Measurements from ENCODE around the gene PPIP5K1.
"Not testable (repeated sequence)": the region's sequence is repeated elsewhere in the genome, so short reads cannot be mapped to it uniquely, and the experiment has no call there.

- not testable (repeated sequence) for TF ChIP-seq POLR2A (IDR thresholded peaks at IDR 0.05)
- TF ChIP-seq, protein P1, sequence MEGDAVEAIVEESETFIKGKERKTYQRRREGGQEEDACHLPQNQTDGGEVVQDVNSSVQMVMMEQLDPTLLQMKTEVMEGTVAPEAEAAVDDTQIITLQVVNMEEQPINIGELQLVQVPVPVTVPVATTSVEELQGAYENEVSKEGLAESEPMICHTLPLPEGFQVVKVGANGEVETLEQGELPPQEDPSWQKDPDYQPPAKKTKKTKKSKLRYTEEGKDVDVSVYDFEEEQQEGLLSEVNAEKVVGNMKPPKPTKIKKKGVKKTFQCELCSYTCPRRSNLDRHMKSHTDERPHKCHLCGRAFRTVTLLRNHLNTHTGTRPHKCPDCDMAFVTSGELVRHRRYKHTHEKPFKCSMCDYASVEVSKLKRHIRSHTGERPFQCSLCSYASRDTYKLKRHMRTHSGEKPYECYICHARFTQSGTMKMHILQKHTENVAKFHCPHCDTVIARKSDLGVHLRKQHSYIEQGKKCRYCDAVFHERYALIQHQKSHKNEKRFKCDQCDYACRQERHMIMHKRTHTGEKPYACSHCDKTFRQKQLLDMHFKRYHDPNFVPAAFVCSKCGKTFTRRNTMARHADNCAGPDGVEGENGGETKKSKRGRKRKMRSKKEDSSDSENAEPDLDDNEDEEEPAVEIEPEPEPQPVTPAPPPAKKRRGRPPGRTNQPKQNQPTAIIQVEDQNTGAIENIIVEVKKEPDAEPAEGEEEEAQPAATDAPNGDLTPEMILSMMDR (IDR thresholded peaks at IDR 0.05) = not testable (repeated sequence)
These were observed 15.4 kb downstream of the PPIP5K1 start for GRCh38 chr15:43574607-43575006.

All from heart left ventricle (tissue), 13 donors.